ENCODE results near the gene FXR2.
A peak's percentile ranks its signal among the peaks of the same experiment; 100 is the strongest.

FXR2 gene

DNA sequence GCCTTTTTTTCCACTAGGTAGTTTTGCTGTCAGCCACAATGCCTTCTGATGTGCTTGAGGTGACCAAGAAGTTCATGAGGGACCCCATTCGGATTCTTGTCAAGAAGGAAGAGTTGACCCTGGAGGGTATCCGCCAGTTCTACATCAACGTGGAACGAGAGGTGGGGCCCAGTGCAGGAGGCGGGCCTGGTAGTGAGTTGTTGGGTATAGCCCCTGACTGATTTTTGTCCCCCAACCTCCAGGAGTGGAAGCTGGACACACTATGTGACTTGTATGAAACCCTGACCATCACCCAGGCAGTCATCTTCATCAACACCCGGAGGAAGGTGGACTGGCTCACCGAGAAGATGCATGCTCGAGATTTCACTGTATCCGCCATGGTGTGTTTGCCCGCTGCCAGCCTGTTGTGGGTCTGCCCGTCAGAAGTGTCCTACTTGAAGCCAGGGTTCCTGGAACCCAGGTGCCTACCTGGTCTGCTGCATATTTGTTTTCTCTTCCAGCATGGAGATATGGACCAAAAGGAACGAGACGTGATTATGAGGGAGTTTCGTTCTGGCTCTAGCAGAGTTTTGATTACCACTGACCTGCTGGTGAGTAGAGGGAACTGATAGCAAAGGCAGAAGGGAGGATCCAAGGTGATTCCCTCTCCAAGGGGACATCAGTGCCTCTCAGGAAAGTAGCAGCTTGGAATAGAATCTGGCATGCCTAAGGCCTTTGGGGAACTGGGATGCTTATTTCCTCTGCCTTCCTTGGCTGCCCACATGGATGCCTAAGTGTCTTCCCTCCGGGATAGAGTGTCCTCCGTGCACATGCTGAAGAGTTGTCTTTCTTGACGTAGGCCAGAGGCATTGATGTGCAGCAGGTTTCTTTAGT lies 37.1 kb downstream of the FXR2 start (continued):
- TF ChIP-seq, protein P1, sequence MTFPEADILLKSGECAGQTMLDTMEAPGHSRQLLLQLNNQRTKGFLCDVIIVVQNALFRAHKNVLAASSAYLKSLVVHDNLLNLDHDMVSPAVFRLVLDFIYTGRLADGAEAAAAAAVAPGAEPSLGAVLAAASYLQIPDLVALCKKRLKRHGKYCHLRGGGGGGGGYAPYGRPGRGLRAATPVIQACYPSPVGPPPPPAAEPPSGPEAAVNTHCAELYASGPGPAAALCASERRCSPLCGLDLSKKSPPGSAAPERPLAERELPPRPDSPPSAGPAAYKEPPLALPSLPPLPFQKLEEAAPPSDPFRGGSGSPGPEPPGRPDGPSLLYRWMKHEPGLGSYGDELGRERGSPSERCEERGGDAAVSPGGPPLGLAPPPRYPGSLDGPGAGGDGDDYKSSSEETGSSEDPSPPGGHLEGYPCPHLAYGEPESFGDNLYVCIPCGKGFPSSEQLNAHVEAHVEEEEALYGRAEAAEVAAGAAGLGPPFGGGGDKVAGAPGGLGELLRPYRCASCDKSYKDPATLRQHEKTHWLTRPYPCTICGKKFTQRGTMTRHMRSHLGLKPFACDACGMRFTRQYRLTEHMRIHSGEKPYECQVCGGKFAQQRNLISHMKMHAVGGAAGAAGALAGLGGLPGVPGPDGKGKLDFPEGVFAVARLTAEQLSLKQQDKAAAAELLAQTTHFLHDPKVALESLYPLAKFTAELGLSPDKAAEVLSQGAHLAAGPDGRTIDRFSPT (tag by site-specific recombination; IDR thresholded peaks at IDR 0.05) = peak; percentile 20; the same call in 1 of the 2 replicates
- TF ChIP-seq ZNF664 (tag by site-specific recombination; IDR thresholded peaks at IDR 0.05) (no peak), SALL2 (tag by site-specific recombination; IDR thresholded peaks at IDR 0.05; ENCODE audit: borderline replicate concordance) (no peak), ZNF600 (tag by site-specific recombination; IDR thresholded peaks at IDR 0.05) (peak; percentile 97), ZNF555 (tag by site-specific recombination; conservative IDR thresholded peaks at IDR 0.05) (no peak), BCL11A (tag by site-specific recombination; IDR thresholded peaks at IDR 0.05; ENCODE audit: low read depth) (no peak), IKZF3 (tag by site-specific recombination; IDR thresholded peaks at IDR 0.05) (peak; percentile 79), ZNF558 (tag by site-specific recombination; IDR thresholded peaks at IDR 0.05) (no peak), HOXA7 (CRISPR knock-in tag; IDR thresholded peaks at IDR 0.05; ENCODE audit: borderline replicate concordance) (no peak), ZIC2 (tag by site-specific recombination; IDR thresholded peaks at IDR 0.05) (no peak), ZFP41 (tag by site-specific recombination; IDR thresholded peaks at IDR 0.05; ENCODE audit: borderline replicate concordance) (no peak), ZNF335 (tag by site-specific recombination; conservative IDR thresholded peaks at IDR 0.05) (0 out of 2 replicates have a peak, but pooled peaks have one; percentile 37), ZNF10 (tag by site-specific recombination; IDR thresholded peaks at IDR 0.05) (no peak), ZNF670 (tag by site-specific recombination; IDR thresholded peaks at IDR 0.05; ENCODE audit: low read depth) (no peak), ZNF658 (tag by site-specific recombination; IDR thresholded peaks at IDR 0.05) (no peak), ZNF501 (tag by site-specific recombination; IDR thresholded peaks at IDR 0.05) (no peak), ZNF140 (tag by site-specific recombination; IDR thresholded peaks at IDR 0.05) (no peak), KLF16 (tag by site-specific recombination; IDR thresholded peaks at IDR 0.05) (no peak), ZNF266 (tag by site-specific recombination; IDR thresholded peaks at IDR 0.05; ENCODE audit: low read depth) (no peak), ZNF629 (tag by site-specific recombination; IDR thresholded peaks at IDR 0.05) (0 out of 2 replicates have a peak, but pooled peaks have one; percentile 45)
- TF ChIP-seq, protein P2, sequence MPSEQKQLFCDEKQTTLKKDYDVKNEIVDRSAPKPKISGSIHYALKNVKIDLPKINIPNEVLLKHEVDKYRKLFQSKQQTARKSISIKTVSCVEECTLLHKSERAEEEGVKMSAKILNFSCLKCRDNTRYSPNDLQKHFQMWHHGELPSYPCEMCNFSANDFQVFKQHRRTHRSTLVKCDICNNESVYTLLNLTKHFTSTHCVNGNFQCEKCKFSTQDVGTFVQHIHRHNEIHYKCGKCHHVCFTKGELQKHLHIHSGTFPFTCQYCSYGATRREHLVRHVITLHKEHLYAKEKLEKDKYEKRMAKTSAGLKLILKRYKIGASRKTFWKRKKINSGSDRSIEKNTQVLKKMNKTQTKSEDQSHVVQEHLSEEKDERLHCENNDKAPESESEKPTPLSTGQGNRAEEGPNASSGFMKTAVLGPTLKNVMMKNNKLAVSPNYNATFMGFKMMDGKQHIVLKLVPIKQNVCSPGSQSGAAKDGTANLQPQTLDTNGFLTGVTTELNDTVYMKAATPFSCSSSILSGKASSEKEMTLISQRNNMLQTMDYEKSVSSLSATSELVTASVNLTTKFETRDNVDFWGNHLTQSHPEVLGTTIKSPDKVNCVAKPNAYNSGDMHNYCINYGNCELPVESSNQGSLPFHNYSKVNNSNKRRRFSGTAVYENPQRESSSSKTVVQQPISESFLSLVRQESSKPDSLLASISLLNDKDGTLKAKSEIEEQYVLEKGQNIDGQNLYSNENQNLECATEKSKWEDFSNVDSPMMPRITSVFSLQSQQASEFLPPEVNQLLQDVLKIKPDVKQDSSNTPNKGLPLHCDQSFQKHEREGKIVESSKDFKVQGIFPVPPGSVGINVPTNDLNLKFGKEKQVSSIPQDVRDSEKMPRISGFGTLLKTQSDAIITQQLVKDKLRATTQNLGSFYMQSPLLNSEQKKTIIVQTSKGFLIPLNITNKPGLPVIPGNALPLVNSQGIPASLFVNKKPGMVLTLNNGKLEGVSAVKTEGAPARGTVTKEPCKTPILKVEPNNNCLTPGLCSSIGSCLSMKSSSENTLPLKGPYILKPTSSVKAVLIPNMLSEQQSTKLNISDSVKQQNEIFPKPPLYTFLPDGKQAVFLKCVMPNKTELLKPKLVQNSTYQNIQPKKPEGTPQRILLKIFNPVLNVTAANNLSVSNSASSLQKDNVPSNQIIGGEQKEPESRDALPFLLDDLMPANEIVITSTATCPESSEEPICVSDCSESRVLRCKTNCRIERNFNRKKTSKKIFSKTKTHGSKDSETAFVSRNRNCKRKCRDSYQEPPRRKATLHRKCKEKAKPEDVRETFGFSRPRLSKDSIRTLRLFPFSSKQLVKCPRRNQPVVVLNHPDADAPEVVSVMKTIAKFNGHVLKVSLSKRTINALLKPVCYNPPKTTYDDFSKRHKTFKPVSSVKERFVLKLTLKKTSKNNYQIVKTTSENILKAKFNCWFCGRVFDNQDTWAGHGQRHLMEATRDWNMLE (tag by site-specific recombination; conservative IDR thresholded peaks at IDR 0.05; ENCODE audit: low read depth) = no peak
- TF ChIP-seq, protein P3, sequence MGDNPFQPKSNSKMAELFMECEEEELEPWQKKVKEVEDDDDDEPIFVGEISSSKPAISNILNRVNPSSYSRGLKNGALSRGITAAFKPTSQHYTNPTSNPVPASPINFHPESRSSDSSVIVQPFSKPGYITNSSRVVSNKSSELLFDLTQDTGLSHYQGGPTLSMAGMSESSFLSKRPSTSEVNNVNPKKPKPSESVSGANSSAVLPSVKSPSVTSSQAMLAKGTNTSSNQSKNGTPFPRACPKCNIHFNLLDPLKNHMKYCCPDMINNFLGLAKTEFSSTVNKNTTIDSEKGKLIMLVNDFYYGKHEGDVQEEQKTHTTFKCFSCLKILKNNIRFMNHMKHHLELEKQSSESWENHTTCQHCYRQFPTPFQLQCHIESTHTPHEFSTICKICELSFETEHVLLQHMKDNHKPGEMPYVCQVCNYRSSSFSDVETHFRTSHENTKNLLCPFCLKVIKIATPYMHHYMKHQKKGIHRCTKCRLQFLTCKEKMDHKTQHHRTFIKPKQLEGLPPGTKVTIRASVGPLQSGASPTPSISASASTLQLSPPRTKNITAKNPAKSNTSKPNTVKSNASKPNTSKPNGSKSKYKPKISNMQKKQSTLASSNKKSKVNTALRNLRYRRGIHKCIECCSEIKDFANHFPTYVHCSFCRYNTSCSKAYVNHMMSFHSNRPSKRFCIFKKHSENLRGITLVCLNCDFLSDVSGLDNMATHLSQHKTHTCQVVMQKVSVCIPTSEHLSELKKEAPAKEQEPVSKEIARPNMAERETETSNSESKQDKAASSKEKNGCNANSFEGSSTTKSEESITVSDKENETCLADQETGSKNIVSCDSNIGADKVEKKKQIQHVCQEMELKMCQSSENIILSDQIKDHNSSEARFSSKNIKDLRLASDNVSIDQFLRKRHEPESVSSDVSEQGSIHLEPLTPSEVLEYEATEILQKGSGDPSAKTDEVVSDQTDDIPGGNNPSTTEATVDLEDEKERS (tag by site-specific recombination; IDR thresholded peaks at IDR 0.05) = no peak
- TF ChIP-seq, protein P4, sequence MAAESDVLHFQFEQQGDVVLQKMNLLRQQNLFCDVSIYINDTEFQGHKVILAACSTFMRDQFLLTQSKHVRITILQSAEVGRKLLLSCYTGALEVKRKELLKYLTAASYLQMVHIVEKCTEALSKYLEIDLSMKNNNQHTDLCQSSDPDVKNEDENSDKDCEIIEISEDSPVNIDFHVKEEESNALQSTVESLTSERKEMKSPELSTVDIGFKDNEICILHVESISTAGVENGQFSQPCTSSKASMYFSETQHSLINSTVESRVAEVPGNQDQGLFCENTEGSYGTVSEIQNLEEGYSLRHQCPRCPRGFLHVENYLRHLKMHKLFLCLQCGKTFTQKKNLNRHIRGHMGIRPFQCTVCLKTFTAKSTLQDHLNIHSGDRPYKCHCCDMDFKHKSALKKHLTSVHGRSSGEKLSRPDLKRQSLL (tag by site-specific recombination; IDR thresholded peaks at IDR 0.05) = no peak
- TF ChIP-seq, protein P5, sequence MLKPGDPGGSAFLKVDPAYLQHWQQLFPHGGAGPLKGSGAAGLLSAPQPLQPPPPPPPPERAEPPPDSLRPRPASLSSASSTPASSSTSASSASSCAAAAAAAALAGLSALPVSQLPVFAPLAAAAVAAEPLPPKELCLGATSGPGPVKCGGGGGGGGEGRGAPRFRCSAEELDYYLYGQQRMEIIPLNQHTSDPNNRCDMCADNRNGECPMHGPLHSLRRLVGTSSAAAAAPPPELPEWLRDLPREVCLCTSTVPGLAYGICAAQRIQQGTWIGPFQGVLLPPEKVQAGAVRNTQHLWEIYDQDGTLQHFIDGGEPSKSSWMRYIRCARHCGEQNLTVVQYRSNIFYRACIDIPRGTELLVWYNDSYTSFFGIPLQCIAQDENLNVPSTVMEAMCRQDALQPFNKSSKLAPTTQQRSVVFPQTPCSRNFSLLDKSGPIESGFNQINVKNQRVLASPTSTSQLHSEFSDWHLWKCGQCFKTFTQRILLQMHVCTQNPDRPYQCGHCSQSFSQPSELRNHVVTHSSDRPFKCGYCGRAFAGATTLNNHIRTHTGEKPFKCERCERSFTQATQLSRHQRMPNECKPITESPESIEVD (tag by site-specific recombination; IDR thresholded peaks at IDR 0.05) = no peak
- TF ChIP-seq, protein P6, sequence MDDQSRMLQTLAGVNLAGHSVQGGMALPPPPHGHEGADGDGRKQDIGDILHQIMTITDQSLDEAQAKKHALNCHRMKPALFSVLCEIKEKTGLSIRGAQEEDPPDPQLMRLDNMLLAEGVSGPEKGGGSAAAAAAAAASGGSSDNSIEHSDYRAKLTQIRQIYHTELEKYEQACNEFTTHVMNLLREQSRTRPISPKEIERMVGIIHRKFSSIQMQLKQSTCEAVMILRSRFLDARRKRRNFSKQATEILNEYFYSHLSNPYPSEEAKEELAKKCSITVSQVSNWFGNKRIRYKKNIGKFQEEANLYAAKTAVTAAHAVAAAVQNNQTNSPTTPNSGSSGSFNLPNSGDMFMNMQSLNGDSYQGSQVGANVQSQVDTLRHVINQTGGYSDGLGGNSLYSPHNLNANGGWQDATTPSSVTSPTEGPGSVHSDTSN (CRISPR knock-in tag; IDR thresholded peaks at IDR 0.05) = no peak
